HG02571 (cell line): Measurements from ENCODE around the gene ANKZF1.
"Not testable (repeated sequence)": the region's sequence is repeated elsewhere in the genome, so short reads cannot be mapped to it uniquely, and the experiment has no call there.

Experiments used
- ATAC-seq: cut with Tn5 transposase; IDR thresholded peaks from one replicate; pipeline ENCODE4 v1.9.1; 2021; ENCODE audit warnings: mild to moderate bottlenecking, moderate library complexity; ENCODE audit not compliant: unreplicated experiment

The ANKZF1 gene

GRCh38 chr2:219253753-219254589, 24.4 kb downstream of the ANKZF1 start, which contains the start of gene TUBA4A:
Gene TUBA4A, minus strand, starts transcription at chr2:219253918. Its CDS starts 60 bp downstream, at chr2:219253858.
- ATAC-seq, result peak; percentile 50

GRCh38 chr2:219254590-219255201, 25.1 kb downstream of the ANKZF1 start:
- ATAC-seq, result peak; percentile 7

- not testable (repeated sequence) for ATAC-seq
Observed at GRCh38 chr2:219258942-219259341, 29.3 kb downstream of the ANKZF1 start.

GRCh38 chr2:219261024-219261855, 31.6 kb downstream of the ANKZF1 start:
- ATAC-seq, result no peak

- ATAC-seq, result no peak
Observed at GRCh38 chr2:219266232-219266631, 36.6 kb downstream of the ANKZF1 start.

GRCh38 chr2:219266886-219267285, 37.3 kb downstream of the ANKZF1 start:
- ATAC-seq, result no peak

GRCh38 chr2:219268294-219268693, 38.7 kb downstream of the ANKZF1 start:
- no peak for ATAC-seq

GRCh38 chr2:219269362-219270054, 39.9 kb downstream of the ANKZF1 start:
- ATAC-seq, result no peak

GRCh38 chr2:219270055-219270372, 40.4 kb downstream of the ANKZF1 start:
- ATAC-seq, result no peak

GRCh38 chr2:219271021-219271420, 41.4 kb downstream of the ANKZF1 start:
- ATAC-seq, result no peak

GRCh38 chr2:219272356-219272755, 42.8 kb downstream of the ANKZF1 start:
- no peak for ATAC-seq

GRCh38 chr2:219272995-219273394, 43.4 kb downstream of the ANKZF1 start:
- no peak for ATAC-seq

- ATAC-seq, result no peak
Observed at GRCh38 chr2:219273937-219274336, 44.3 kb downstream of the ANKZF1 start.

GRCh38 chr2:219274361-219274921, 44.8 kb downstream of the ANKZF1 start:
- ATAC-seq, result no peak

GRCh38 chr2:219277703-219278654, 48.4 kb downstream of the ANKZF1 start:
- no peak for ATAC-seq

- peak; percentile 4 for ATAC-seq
Observed at GRCh38 chr2:219278655-219279150, 49.1 kb downstream of the ANKZF1 start.

- peak; percentile 84 for ATAC-seq
Observed at GRCh38 chr2:219279151-219279915, 49.7 kb downstream of the ANKZF1 start, which contains the start of gene DNAJB2. Gene DNAJB2, plus strand, starts transcription at chr2:219279366. Its CDS starts 468 bp downstream, at chr2:219279834.

- ATAC-seq, result no peak
Observed at GRCh38 chr2:219279916-219280516, 50.4 kb downstream of the ANKZF1 start.
